ENCODE results near the gene TBC1D20. TPM values are rescaled to one million over a fixed set of nuclear protein-coding genes. Genes with fewer than 3 reads are reported as not detected.
"Not testable (repeated sequence)": the region's sequence is repeated elsewhere in the genome, so short reads cannot be mapped to it uniquely, and the experiment has no call there.

The TBC1D20 gene
- total and polyA plus RNA-seq, 2 experiments from 2014 or later = 31.3 to 40.0 TPM

DNA sequence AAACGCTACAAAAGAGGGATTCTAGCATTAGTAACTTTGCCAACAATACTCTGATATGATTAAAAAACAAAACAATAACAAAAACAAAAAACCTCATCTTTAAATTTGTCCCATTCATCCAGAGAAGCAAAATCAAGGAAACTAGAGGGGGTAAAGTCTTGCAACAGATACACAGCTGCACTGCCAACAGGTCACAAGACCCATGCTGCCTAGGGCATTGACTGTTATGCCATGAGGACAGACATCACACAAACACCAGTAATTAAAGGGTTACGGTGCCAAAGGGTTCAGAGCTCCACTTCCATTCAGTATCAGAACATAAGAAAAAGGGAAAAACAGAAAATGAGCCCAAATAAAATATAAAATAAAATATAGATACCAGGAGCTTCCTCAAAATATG, 1.6 kb downstream of the TBC1D20 start:
- Histone ChIP-seq H3K9me3 (ENCODE audit: low read depth) (no peaks in the 10 kb centered on the region), H3K27ac (no peak overlapping the region), H3K4me1 (ENCODE audit: low read depth) (peaks cover 18% of the 10 kb centered on the region), H3K27me3 (no peaks in the 10 kb centered on the region), H3K36me3 (no peaks in the 10 kb centered on the region), H3K4me3 (peak overlapping the region; percentile 94)
- TF ChIP-seq, protein P1, sequence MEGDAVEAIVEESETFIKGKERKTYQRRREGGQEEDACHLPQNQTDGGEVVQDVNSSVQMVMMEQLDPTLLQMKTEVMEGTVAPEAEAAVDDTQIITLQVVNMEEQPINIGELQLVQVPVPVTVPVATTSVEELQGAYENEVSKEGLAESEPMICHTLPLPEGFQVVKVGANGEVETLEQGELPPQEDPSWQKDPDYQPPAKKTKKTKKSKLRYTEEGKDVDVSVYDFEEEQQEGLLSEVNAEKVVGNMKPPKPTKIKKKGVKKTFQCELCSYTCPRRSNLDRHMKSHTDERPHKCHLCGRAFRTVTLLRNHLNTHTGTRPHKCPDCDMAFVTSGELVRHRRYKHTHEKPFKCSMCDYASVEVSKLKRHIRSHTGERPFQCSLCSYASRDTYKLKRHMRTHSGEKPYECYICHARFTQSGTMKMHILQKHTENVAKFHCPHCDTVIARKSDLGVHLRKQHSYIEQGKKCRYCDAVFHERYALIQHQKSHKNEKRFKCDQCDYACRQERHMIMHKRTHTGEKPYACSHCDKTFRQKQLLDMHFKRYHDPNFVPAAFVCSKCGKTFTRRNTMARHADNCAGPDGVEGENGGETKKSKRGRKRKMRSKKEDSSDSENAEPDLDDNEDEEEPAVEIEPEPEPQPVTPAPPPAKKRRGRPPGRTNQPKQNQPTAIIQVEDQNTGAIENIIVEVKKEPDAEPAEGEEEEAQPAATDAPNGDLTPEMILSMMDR (IDR thresholded peaks at IDR 0.05; ENCODE audit: low read depth, low read length) = no peak
- peak in 1 of 2 donors; percentile 44 for DNase-seq (ENCODE audit: low read depth in 1 of 2, low spot score in 1 of 2)

DNA sequence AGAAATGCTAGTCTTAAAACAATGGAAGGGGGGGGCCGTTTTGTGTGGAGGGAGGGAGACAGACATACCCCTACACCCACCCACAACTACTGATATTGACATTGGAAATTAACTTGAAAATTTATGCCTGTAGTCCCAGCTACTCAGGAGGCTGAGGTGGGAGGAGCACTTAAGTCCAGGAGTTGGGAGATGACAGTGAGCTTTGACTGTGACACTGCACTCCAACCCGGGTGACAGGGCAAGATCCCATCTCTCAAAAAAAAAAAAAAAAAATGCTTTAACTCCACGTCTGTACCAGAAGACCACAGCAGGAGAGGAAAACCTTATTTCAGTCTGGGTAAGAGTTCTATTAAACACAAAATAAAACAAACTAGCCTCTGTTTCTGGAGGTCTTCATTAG, 2.2 kb downstream of the TBC1D20 start:
- peaks cover 18% of the 10 kb centered on the region for H3K4me1 ChIP-seq (ENCODE audit: low read depth)
- no peak overlapping the region for H3K4me3 ChIP-seq
- H3K27me3 ChIP-seq = no peaks in the 10 kb centered on the region
- H3K27ac ChIP-seq = no peak overlapping the region
- no peaks in the 10 kb centered on the region for H3K36me3 ChIP-seq
- no peak for DNase-seq (ENCODE audit: low read depth in 1 of 2, low spot score in 1 of 2)
- no peaks in the 10 kb centered on the region for H3K9me3 ChIP-seq (ENCODE audit: low read depth)
- TF ChIP-seq, protein P1 (IDR thresholded peaks at IDR 0.05; ENCODE audit: low read depth, low read length) = no peak

DNA sequence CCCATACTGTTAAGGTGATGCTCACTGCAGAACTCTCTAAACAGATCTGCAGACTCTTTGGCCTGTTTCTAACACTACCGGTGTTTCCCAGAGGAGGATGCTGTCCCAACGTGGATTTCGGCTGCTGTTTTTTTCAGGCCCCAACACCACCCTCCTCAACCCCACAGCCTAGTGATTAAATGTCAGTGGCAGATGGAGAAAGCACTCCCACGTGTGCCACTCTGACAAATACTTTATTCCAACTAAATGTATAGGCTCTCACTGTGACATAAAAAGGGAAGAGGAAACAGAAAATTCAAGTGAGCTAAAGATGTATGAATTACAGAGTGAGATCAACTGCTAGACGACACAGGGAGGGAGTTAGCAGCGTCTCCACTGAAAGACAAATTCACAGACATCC, 3.6 kb downstream of the TBC1D20 start:
- Histone ChIP-seq H3K4me3 (no peak overlapping the region), H3K9me3 (ENCODE audit: low read depth) (no peaks in the 10 kb centered on the region), H3K27me3 (no peaks in the 10 kb centered on the region), H3K36me3 (no peaks in the 10 kb centered on the region), H3K4me1 (ENCODE audit: low read depth) (peaks cover 18% of the 10 kb centered on the region), H3K27ac (no peak overlapping the region)
- TF ChIP-seq, protein P1 (IDR thresholded peaks at IDR 0.05; ENCODE audit: low read depth, low read length) = no peak
- no peak for DNase-seq (ENCODE audit: low read depth in 1 of 2, low spot score in 1 of 2)

DNA sequence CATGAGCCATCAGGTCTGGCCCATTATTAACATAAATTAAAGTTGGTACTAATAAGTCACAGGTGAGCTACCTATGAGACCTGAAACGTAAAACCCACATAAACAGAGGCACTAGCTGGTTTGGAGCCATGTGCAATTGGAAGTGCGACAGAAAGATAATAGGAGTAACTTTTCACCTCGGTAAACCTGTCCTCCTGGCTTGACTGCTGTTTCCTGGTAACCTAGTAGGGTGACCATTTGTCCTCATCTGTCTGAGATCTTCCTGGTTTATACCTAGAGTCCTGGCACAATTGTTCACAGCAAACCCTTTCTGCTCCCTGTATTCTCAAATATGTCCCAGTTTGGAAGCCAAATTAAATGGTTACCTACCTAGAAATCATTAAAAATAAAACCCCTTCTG, 7.4 kb downstream of the TBC1D20 start:
- Histone ChIP-seq H3K36me3 (no peaks in the 10 kb centered on the region), H3K4me1 (ENCODE audit: low read depth) (peaks cover 8% of the 10 kb centered on the region), H3K9me3 (ENCODE audit: low read depth) (no peaks in the 10 kb centered on the region), H3K27me3 (no peaks in the 10 kb centered on the region), H3K27ac (no peak overlapping the region), H3K4me3 (no peak overlapping the region)
- TF ChIP-seq, protein P1 (IDR thresholded peaks at IDR 0.05; ENCODE audit: low read depth, low read length) = no peak
- DNase-seq (ENCODE audit: low read depth in 1 of 2, low spot score in 1 of 2) = no peak

DNA sequence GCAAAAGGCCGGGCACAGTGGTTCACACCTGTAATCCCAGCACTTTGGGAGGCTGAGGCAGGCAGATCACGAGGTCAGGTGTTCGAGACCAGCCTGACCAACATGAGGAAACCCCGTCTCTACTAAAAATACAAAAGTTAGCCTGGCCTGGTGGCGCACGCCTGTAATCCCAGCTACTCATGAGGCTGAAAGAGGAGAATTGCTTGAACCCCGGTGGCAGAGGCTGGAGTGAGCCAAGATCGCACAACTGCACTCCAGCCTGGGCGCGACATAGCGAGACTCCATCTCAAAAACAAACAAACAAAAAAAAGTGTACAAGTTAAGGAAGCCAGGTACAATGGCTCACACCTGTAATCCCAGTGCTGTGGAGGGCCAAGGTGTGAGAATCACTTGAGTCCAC, 10.3 kb downstream of the TBC1D20 start:
- not testable (repeated sequence) for H3K9me3 ChIP-seq (ENCODE audit: low read depth); H3K27me3 ChIP-seq; H3K4me3 ChIP-seq; H3K36me3 ChIP-seq; H3K4me1 ChIP-seq (ENCODE audit: low read depth); H3K27ac ChIP-seq; DNase-seq (ENCODE audit: low read depth in 1 of 2, low spot score in 1 of 2)

DNA sequence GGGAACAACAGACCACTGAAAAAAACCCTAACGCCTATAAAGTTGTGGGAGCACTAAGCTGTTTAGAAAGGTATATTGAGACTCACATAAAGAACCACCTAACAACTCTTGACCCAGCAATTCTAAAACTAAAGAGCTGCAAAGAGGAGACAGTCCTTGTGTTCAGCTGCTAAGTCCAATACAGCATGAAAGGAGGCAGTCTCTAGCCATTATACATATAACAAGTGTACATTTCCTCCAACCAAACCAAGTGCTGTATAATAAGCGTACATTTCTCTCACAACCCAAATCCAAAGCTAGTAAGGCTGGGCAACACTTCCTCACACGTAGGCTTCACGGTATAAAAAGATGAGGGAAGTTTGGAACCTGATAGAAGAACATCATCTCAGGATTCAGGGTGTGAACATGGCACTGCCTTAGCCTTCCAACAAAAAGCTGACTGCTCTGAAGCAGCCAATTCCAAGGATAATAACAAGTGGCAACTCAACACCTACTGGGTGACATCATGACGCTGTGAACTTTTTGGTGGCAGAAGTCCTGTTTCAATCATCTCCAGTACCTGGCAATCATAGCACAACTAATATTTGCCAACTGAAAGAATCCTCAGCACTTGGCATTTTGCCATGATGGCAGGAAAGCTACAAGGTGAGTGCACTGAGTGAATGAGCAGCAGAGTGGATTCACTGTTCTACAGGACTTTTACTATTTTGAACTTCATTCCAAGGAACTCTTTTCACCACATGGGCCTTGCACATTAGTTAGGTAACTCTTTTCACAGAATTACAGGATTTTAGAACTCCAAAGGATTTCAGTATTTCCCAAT, 16.6 kb downstream of the TBC1D20 start:
- H3K36me3 ChIP-seq = peaks cover 19% of the 10 kb centered on the region
- H3K4me1 ChIP-seq (ENCODE audit: low read depth) = peaks cover 12% of the 10 kb centered on the region
- TF ChIP-seq, protein P1 (IDR thresholded peaks at IDR 0.05; ENCODE audit: low read depth, low read length) = no peak
- no peaks in the 10 kb centered on the region for H3K27me3 ChIP-seq
- H3K4me3 ChIP-seq = no peak overlapping the region
- no peaks in the 10 kb centered on the region for H3K9me3 ChIP-seq (ENCODE audit: low read depth)
- DNase-seq (ENCODE audit: low read depth in 1 of 2, low spot score in 1 of 2) = no peak
- no peak overlapping the region for H3K27ac ChIP-seq
